NAMALWA (cell line): ENCODE measurements around the gene CHPF2.

Experiments used
- DNase-seq: peaks from one replicate; pipeline ENCODE4 v3.0.0-alpha.2; 2015; ENCODE audit warnings: low spot score

CHPF2 gene

GRCh38 chr7:151232091-151232916 lies at the start of gene CHPF2:
Gene CHPF2, plus strand, starts transcription at chr7:151232483. Its CDS starts 1,529 bp downstream, at chr7:151234012.
- DNase-seq = peak; percentile 95

- DNase-seq = no peak
These were observed 46.3 kb upstream of the CHPF2 start for GRCh38 chr7:151185762-151186639.

- no peak for DNase-seq
These were observed 45.5 kb upstream of the CHPF2 start, which contains the start of gene ASB10 for GRCh38 chr7:151186640-151187408. Gene ASB10, minus strand, starts transcription at chr7:151187250. Its CDS starts 120 bp downstream, at chr7:151187130.

- no peak for DNase-seq
These were observed 44.7 kb upstream of the CHPF2 start for GRCh38 chr7:151187409-151188251.

- DNase-seq = peak; percentile 43
These were observed 44.1 kb upstream of the CHPF2 start for GRCh38 chr7:151188252-151188542.

GRCh38 chr7:151189038-151189437 lies 43.2 kb upstream of the CHPF2 start:
- no peak for DNase-seq

GRCh38 chr7:151191544-151191943 lies 40.7 kb upstream of the CHPF2 start:
- no peak for DNase-seq

- no peak for DNase-seq
These were observed 40.2 kb upstream of the CHPF2 start for GRCh38 chr7:151192002-151192539.

GRCh38 chr7:151193203-151193978 lies 38.9 kb upstream of the CHPF2 start:
- no peak for DNase-seq

GRCh38 chr7:151194188-151194587 lies 38.1 kb upstream of the CHPF2 start:
- DNase-seq = no peak

- no peak for DNase-seq
These were observed 36.5 kb upstream of the CHPF2 start for GRCh38 chr7:151195616-151196450.

GRCh38 chr7:151197932-151198331 lies 34.4 kb upstream of the CHPF2 start:
- DNase-seq = no peak

- no peak for DNase-seq
These were observed 33.1 kb upstream of the CHPF2 start for GRCh38 chr7:151198945-151199848.

GRCh38 chr7:151201344-151201743 lies 30.9 kb upstream of the CHPF2 start:
- DNase-seq = no peak

- no peak for DNase-seq
These were observed 30.5 kb upstream of the CHPF2 start for GRCh38 chr7:151201751-151202150.

- no peak for DNase-seq
These were observed 29.4 kb upstream of the CHPF2 start for GRCh38 chr7:151202836-151203235.

GRCh38 chr7:151204383-151205032 lies 27.8 kb upstream of the CHPF2 start:
- no peak for DNase-seq

- no peak for DNase-seq
These were observed 26.6 kb upstream of the CHPF2 start for GRCh38 chr7:151205730-151206129.
